SU-DHL-6 (cell line): Measurements from ENCODE around the gene MCRIP2.

Source experiments
- H2AFZ ChIP-seq: fragments of 200-600 bp; sonication (generic); 2 replicates; pipeline ENCODE4 v1.6.1; 2014; ENCODE audit warnings: low read depth, mild to moderate bottlenecking, moderate library complexity, mixed read lengths, antibody characterized with exemption, low read length; ENCODE audit not compliant: severe bottlenecking
- H3F3A ChIP-seq: fragments of 200-600 bp; shearing (Covaris generic); 2 replicates; pipeline ENCODE4 v1.6.0; 2016; ENCODE audit warnings: antibody characterized with exemption, mild to moderate bottlenecking; ENCODE audit not compliant: insufficient read depth
- H3K27ac ChIP-seq: fragments of 200-600 bp; sonication (generic); 2 replicates; pipeline ENCODE4 v1.5.1; 2016; ENCODE audit warnings: low read depth, mild to moderate bottlenecking, low read length, moderate library complexity, mixed read lengths
- H3K27me3 ChIP-seq: fragments of 200-600 bp; sonication (generic), shearing (Covaris generic); 2 replicates; pipeline ENCODE4 v1.6.0; 2014; ENCODE audit warnings: mild to moderate bottlenecking, low read length
- H3K36me3 ChIP-seq: fragments of 200-600 bp; sonication (generic); 2 replicates; pipeline ENCODE4 v1.6.1; 2014; ENCODE audit warnings: mild to moderate bottlenecking, low read length, mixed read lengths
- H3K4me2 ChIP-seq: fragments of 300-600, 200-600 bp; shearing (Covaris generic), sonication (generic); 2 replicates; pipeline ENCODE4 v1.6.0; 2014; ENCODE audit warnings: low read length, low read depth, mild to moderate bottlenecking; ENCODE audit not compliant: poor library complexity, severe bottlenecking
- H3K4me3 ChIP-seq: fragments of 200-600 bp; sonication (generic); 2 replicates; pipeline ENCODE4 v1.5.1; 2014; ENCODE audit warnings: antibody characterized with exemption, low read length, mild to moderate bottlenecking, mixed read lengths; ENCODE audit not compliant: insufficient read depth, poor library complexity, severe bottlenecking
- H3K79me2 ChIP-seq: fragments of 200-600 bp; sonication (generic); 2 replicates; pipeline ENCODE4 v1.6.1; 2014; ENCODE audit warnings: mild to moderate bottlenecking, low read length, moderate library complexity; ENCODE audit not compliant: insufficient read depth
- H3K9ac ChIP-seq: fragments of 200-600 bp; sonication (generic); 2 replicates; pipeline ENCODE4 v1.7.0; 2014; ENCODE audit warnings: mild to moderate bottlenecking, low read length
- H3K9me2 ChIP-seq: fragments of 200-600 bp; sonication (generic); replicated peaks from 2 replicates; pipeline ENCODE4 v1.6.1; 2014; ENCODE audit warnings: low read length; ENCODE audit not compliant: insufficient read depth
- H3K9me3 ChIP-seq: fragments of 200-600 bp; sonication (generic); 2 replicates; pipeline ENCODE4 v1.6.1; 2014; ENCODE audit warnings: low read length, mixed read lengths; ENCODE audit not compliant: insufficient read depth
- H4K20me1 ChIP-seq: fragments of 200-600 bp; sonication (generic); 2 replicates; pipeline ENCODE4 v1.6.1; 2014; ENCODE audit warnings: low read depth, mild to moderate bottlenecking, antibody characterized with exemption, low read length, moderate library complexity, mixed read lengths
- CTCF ChIP-seq: fragments of 200-600 bp; sonication (generic); IDR thresholded peaks from one replicate; pipeline ENCODE4 v1.5.1; 2017; ENCODE audit warnings: antibody characterized with exemption, mild to moderate bottlenecking, low read length, moderate library complexity; ENCODE audit not compliant: insufficient read depth, poor library complexity, severe bottlenecking
- EZH2phosphoT487 ChIP-seq: fragments of 200-600 bp; sonication (generic), shearing (Covaris generic); conservative IDR thresholded peaks from 2 replicates; pipeline ENCODE4 v1.6.1; 2018; ENCODE audit warnings: mild to moderate bottlenecking, antibody characterized with exemption, low read length, moderate library complexity, mixed read lengths

The MCRIP2 gene

DNA sequence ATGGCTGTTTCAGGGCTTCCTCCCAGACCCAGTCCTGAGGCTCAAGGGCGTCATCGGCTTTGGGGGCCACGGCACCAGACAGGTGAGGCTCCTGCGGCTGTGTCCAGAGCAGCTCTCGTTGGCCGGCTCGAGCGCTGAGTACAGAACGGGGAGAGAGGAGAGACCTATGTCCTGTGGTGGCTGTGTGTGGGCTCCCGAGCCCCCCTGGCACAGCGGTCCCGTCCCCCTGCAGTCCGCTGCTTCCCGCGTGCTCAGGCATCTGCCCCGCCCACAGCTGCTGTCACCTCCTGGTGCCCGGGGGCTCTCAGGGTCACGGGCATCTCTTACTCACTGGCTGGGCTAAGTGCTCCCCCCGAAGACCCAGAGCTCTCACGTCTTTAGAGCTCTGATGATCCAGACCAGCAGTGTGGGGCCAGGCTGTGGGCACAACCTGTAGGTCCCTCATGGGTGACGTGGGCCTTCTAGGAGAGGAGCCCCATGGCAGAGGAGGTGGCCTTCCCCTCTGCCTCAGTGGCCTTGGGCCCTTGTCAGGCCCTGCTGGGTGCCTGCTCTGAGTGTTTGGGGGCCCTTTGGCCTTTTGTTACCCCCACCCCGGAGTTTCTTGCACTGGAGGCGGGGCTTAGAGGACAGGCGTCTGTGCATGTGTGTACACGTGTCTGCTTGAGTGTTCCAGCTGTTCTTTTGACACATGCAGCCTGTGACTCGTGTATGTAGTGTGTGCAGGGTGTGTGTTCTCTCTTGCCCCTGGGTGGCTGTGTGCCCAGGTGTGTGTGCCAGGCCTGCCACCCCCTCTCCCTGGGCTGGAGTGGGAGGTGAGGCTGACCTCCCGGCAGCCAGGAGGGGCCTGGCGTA is 11.1 kb downstream of the MCRIP2 start:
- no peaks in the 10 kb centered on the region for H3K36me3 ChIP-seq
- H3K27me3 ChIP-seq = no peaks in the 10 kb centered on the region
- H2AFZ ChIP-seq = no peak overlapping the region
- no peak overlapping the region for H3K9ac ChIP-seq
- no peaks in the 10 kb centered on the region for H4K20me1 ChIP-seq
- TF ChIP-seq CTCF = no peak
- no peak for TF ChIP-seq EZH2phosphoT487
- H3K9me2 ChIP-seq = no peaks in the 10 kb centered on the region
- peaks cover 6% of the 10 kb centered on the region; the same call in 1 of the 2 replicates for H3K79me2 ChIP-seq
- H3K4me2 ChIP-seq = no peak overlapping the region
- no peak overlapping the region for H3K27ac ChIP-seq
- H3F3A ChIP-seq = peaks cover 9% of the 10 kb centered on the region; the same call in 1 of the 2 replicates
- no peak overlapping the region for H3K4me3 ChIP-seq
- H3K9me3 ChIP-seq = no peaks in the 10 kb centered on the region

DNA sequence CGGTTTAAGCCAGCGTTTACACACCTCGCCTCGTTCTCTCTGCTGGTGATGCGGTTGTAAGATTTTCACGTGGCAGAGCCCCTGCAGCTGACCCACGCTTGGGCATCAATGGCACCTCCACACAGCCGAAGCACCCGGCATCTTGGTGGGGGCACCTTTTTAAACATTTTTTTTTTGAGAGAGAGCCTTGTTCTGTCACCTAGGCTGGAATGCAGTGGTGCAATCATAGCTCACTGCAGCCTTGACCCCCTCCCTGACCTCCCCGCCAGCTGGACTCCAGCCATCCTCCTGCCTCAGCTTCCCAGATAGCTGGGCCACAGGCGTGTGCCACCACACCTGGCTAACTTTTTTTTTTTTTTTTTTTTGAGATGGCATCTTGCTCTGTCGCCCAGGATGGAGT is 12.4 kb downstream of the MCRIP2 start:
- TF ChIP-seq CTCF = no peak
- no peak for TF ChIP-seq EZH2phosphoT487
- H3K9me2 ChIP-seq = no peaks in the 10 kb centered on the region
- no peak overlapping the region for H2AFZ ChIP-seq
- no peak overlapping the region for H3K27ac ChIP-seq
- H4K20me1 ChIP-seq = no peaks in the 10 kb centered on the region
- no peaks in the 10 kb centered on the region for H3K9me3 ChIP-seq
- peaks cover 6% of the 10 kb centered on the region; the same call in 1 of the 2 replicates for H3K79me2 ChIP-seq
- no peaks in the 10 kb centered on the region for H3F3A ChIP-seq
- no peaks in the 10 kb centered on the region for H3K36me3 ChIP-seq
- H3K9ac ChIP-seq = no peak overlapping the region
- no peak overlapping the region for H3K4me2 ChIP-seq
- no peak overlapping the region for H3K4me3 ChIP-seq
- no peaks in the 10 kb centered on the region for H3K27me3 ChIP-seq

DNA sequence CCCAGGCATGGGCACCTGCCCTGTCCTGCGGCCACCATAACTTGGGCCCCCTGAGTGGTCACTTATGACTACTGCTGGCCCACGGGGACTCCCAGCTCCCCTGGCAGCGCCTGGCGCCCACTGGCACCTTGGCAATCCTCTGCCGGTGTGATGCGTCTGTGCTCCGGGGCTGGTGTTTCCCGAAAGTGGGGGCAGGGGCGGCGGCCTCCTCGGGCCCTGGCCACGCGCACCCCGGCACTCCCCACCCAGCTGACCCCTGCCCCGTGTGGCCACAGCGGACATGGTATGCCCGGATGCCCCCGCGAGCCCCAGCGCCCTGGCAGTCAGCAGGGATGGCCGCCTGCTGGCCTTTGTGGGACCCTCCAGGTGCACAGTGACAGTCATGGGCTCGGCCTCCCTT is 15.9 kb downstream of the MCRIP2 start:
- H3K9me3 ChIP-seq = no peaks in the 10 kb centered on the region
- no peaks in the 10 kb centered on the region for H3K27me3 ChIP-seq
- no peak overlapping the region for H2AFZ ChIP-seq
- no peaks in the 10 kb centered on the region for H3K36me3 ChIP-seq
- H3K4me3 ChIP-seq = no peak overlapping the region
- no peak overlapping the region for H3K4me2 ChIP-seq
- no peak for TF ChIP-seq EZH2phosphoT487
- TF ChIP-seq CTCF = no peak
- H3K9ac ChIP-seq = no peak overlapping the region
- no peaks in the 10 kb centered on the region for H4K20me1 ChIP-seq
- H3K27ac ChIP-seq = no peak overlapping the region
- H3F3A ChIP-seq = no peaks in the 10 kb centered on the region
- no peaks in the 10 kb centered on the region for H3K9me2 ChIP-seq
- no peaks in the 10 kb centered on the region for H3K79me2 ChIP-seq
